Fibroblast of peridontal ligament (primary cell): ENCODE results near the gene CNNM4.

ENCODE experiments used
- DNase-seq: peaks from one replicate; pipeline ENCODE4 v3.0.0-alpha.2; 2010; ENCODE audit errors: extremely low read depth

Gene CNNM4

GRCh38 chr2:96810783-96811192 lies 50.1 kb downstream of the CNNM4 start:
- no peak for DNase-seq

- peak; percentile 86 for DNase-seq
Observed at GRCh38 chr2:96811917-96812316, 51.2 kb downstream of the CNNM4 start.

- DNase-seq = no peak
Observed at GRCh38 chr2:96813656-96814055, 53.0 kb downstream of the CNNM4 start.

GRCh38 chr2:96815326-96816126 lies 54.8 kb downstream of the CNNM4 start:
- DNase-seq = peak; percentile 49

- peak; percentile 84 for DNase-seq
Observed at GRCh38 chr2:96816127-96816835, 55.6 kb downstream of the CNNM4 start, which contains the start of gene CNNM3. TSS of gene CNNM3 (plus strand) at chr2:96816268. CDS start at chr2:96816278, 10 bp downstream.

DNA sequence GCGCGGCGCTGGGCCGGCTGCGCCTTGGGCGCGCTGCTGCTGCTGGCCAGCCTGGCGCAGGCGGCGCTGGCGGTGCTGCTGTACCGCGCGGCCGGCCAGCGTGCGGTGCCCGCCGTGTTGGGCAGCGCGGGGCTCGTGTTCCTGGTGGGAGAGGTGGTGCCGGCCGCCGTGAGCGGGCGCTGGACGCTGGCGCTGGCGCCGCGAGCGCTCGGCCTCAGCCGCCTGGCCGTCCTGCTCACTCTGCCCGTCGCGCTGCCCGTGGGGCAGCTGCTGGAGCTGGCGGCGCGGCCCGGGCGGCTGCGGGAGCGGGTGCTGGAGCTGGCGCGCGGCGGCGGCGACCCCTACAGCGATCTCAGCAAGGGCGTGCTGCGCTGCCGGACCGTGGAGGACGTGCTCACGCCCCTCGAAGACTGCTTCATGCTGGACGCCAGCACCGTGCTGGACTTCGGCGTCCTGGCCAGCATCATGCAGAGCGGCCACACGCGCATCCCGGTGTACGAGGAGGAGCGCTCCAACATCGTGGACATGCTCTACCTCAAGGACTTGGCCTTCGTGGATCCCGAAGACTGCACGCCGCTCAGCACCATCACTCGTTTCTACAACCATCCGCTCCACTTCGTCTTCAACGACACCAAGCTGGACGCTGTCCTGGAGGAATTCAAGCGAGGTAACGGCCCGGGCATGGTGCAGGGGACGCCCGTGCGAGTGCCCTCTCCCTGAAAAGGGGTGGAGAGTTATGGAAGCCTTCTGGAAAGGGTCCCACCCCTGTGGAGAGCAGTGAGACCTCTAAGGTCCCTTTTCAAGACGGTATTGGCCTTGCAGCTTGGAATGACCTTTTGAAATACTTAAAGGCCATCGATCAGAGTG lies 56.4 kb downstream of the CNNM4 start:
- DNase-seq = peak; percentile 13

DNA sequence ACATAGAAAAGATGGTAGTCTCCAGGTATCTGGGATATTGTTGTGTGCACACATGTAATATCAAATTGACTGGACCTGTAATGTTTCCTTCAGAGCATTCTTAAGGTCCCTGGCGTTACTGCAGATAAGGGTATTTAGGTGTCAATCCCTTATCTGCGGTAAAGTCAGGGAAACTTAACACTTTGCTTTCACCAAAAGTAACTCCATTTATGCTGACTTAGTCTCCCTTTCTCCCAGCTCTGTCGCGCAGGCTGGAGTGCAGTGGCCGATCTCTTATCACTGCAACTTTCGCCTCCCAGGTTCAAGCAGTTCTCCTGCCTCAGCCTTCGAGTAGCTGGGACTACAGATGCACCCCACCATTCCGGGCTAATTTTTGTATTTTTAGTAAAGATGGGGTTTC lies 57.2 kb downstream of the CNNM4 start:
- no peak for DNase-seq

- DNase-seq = no peak
Observed at GRCh38 chr2:96819128-96819875, 58.6 kb downstream of the CNNM4 start.

DNA sequence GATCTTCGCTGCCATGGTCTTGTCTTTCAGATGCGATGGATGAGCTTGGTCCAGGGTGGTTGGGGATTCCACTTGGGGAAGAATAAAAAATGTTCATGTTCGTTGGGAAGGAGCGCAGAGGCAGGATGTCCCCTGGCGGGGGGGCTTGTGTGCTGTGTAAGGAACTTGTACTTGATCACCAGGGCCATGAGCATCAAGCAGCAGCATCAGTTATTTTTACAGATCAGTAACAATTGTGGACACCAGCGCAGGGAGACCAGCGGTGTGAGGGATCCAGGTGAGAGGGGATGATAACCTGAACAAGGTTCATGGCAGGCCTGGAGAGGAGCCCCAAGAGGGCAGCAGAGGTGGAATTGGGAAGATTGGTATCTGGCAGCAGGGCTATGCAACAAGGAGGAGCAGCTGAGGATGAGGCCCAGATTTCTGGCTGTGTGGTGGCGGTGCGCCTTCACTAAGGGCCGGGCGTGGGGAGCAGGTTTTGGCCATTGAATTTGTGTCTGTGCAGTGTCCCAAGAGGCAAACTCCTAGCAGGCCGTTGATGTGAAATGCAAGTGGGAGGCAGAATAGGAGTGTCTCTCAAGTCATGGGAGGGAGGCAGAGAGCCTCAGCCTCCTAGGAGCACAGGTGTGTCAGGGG lies 59.3 kb downstream of the CNNM4 start:
- DNase-seq = no peak

- DNase-seq = no peak
Observed at GRCh38 chr2:96821113-96821675, 60.5 kb downstream of the CNNM4 start.

GRCh38 chr2:96822786-96823185 lies 62.1 kb downstream of the CNNM4 start:
- no peak for DNase-seq

DNA sequence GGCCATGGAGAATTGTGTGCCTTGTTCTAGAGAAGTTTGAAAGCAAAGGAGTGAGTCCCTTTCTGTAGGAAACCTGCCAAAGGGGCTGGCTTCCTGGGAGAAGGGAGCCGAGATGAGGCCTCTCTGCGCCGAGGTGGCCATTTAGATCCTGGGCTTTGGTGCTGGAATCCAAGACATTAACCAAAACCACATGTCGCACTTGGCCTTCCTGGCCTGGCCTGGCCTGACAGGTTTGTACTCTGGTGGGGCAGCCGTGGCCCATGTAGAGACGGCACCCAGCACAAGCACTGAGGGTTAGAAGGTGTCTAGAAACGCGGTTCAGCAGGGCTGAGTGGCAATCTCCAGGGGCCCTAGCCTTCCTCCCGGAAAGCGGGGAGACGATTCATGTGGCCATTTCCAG lies 62.5 kb downstream of the CNNM4 start:
- no peak for DNase-seq

DNA sequence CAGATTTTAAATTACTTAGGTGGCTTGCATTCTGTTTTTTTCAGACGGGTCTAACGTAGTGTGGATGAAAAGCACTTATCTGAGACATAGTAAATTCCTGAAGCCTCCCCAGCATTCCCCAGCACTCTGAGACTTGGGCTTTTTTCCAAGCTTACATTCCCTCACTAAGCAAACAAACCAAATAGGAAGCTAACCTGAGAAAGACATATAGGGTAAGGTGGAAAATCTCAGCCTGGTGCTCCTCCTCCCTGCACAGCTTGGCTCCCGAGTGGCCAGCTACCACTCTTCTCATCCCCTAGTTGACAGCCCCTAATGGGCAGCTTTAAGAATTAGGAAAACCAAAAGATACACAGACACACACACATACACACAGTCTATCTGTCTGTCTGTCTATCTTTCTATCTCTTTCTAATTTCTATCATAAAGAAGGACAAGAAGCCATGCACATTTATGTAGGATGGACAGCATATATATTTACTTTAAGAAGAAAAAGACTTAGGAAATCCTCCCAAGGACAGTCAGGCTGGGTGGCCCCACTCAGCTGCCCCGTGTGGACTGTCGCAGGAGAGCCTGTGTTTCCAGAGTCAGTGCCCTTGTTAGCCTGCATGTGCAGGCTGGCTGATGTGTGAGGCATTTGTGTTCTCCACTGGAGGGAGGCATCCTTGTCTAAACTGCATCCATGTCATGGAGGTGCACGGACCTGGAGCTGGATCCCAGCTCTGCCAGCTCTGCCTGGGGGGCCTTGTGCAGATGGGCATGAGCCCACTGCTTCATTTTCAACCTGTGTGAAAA lies 63.6 kb downstream of the CNNM4 start:
- peak; percentile 35 for DNase-seq

GRCh38 chr2:96825057-96825456 lies 64.4 kb downstream of the CNNM4 start:
- no peak for DNase-seq

- no peak for DNase-seq
Observed at GRCh38 chr2:96826546-96827278, 66.0 kb downstream of the CNNM4 start.

DNA sequence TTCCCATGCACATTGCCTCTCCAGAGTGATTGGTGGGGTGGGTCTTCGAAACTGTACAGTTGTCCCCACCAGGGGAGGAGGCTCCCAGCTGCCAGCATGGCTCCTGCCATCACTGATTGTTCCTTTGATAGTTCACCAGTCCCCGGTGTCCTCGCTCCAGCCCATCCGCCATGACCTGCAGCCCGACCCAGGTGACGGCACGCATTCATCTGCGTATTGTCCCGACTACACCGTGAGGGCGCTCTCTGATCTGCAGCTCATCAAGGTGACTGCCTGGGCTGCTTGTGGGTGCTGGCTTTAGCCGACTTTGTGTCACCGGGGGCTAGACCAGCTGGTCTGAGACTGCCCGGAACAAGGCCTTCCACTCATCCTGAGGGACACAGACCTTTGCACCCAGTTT lies 67.7 kb downstream of the CNNM4 start:
- no peak for DNase-seq

DNA sequence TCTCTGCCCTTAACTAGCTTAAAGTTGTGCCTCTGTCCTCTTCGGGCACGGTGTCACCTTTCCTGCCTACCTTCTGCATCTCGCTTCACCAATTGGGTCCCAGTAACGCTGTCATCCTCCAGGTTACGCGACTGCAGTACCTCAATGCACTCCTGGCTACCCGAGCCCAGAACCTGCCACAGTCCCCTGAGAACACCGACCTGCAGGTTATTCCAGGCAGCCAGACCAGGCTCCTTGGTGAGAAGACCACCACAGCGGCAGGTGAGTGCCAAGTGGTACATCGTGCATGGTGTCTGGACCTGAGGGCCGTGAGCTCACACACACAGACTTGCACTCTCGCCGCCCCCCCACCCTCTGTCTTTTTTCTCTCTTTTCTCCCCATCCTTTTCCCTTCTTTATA lies 68.2 kb downstream of the CNNM4 start:
- DNase-seq = no peak

DNA sequence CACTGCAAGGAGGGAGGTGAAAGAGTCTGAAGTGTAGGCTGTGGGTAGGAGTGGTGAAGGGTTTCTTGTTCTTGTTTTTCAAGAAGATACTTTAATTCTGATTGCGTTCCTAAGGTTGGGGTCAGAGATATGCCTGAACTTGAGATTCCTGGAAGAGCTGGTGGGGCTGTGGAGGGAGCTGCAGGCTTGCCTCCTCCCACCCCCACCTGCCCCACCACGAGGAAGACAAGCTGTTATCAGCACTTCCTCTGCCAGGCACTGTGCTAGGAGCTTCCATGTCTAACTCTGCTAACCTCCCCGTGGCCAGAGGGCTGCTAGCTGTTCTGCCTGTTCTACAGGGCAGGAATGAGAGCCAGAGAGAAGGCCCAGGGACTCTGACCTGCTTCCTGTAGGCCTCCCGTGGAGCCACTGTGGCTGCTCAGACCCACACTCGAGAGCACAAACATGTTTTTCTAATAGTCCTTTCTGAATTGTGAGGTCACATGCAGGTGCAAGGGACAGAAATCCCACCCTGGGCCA lies 69.4 kb downstream of the CNNM4 start:
- no peak for DNase-seq

- no peak for DNase-seq
Observed at GRCh38 chr2:96831679-96832078, 71.0 kb downstream of the CNNM4 start.
